ENCODE data around the gene NCOR1.

Gene NCOR1

GRCh38 chr17:16215273-16215964 is at the start of gene NCOR1:
Gene NCOR1 (minus strand): TSS chr17:16215534. CDS start chr17:16194569, 20,965 bp downstream.
- peak; percentile 95 for TF ChIP-seq POLR2A (IDR thresholded peaks at IDR 0.05; ENCODE audit: low read length)
- TF ChIP-seq GATA1 (IDR thresholded peaks at IDR 0.05; ENCODE audit: low read depth, low read length) = no peak
- DNase-seq = peak; percentile 94 to 96

- TF ChIP-seq GATA1 (IDR thresholded peaks at IDR 0.05; ENCODE audit: low read depth, low read length) = no peak
- no peak for TF ChIP-seq POLR2A (IDR thresholded peaks at IDR 0.05; ENCODE audit: low read length)
- no peak for DNase-seq
Measured at GRCh38 chr17:16262201-16262600, 46.9 kb upstream of the NCOR1 start.

GRCh38 chr17:16261049-16261448 is 45.7 kb upstream of the NCOR1 start:
- no peak for TF ChIP-seq GATA1 (IDR thresholded peaks at IDR 0.05; ENCODE audit: low read depth, low read length)
- no peak for TF ChIP-seq POLR2A (IDR thresholded peaks at IDR 0.05; ENCODE audit: low read length)
- no peak for DNase-seq

- TF ChIP-seq POLR2A (IDR thresholded peaks at IDR 0.05; ENCODE audit: low read length) (no peak), GATA1 (IDR thresholded peaks at IDR 0.05; ENCODE audit: low read depth, low read length) (no peak)
- no peak for DNase-seq
Measured at GRCh38 chr17:16259926-16260325, 44.6 kb upstream of the NCOR1 start.

- no peak for TF ChIP-seq GATA1 (IDR thresholded peaks at IDR 0.05; ENCODE audit: low read depth, low read length)
- TF ChIP-seq POLR2A (IDR thresholded peaks at IDR 0.05; ENCODE audit: low read length) = no peak
- DNase-seq = no peak
Measured at GRCh38 chr17:16258901-16259300, 43.6 kb upstream of the NCOR1 start.

- DNase-seq = no peak
- no peak for TF ChIP-seq GATA1 (IDR thresholded peaks at IDR 0.05; ENCODE audit: low read depth, low read length)
- no peak for TF ChIP-seq POLR2A (IDR thresholded peaks at IDR 0.05; ENCODE audit: low read length)
Measured at GRCh38 chr17:16255481-16255921, 40.2 kb upstream of the NCOR1 start.

GRCh38 chr17:16254773-16255400 is 39.6 kb upstream of the NCOR1 start:
- TF ChIP-seq GATA1 (IDR thresholded peaks at IDR 0.05; ENCODE audit: low read depth, low read length) = no peak
- TF ChIP-seq POLR2A (IDR thresholded peaks at IDR 0.05; ENCODE audit: low read length) = no peak

GRCh38 chr17:16251556-16251955 is 36.2 kb upstream of the NCOR1 start:
- DNase-seq = no peak
- TF ChIP-seq GATA1 (IDR thresholded peaks at IDR 0.05; ENCODE audit: low read depth, low read length) = no peak
- TF ChIP-seq POLR2A (IDR thresholded peaks at IDR 0.05; ENCODE audit: low read length) = no peak

More at GRCh38 chr17:16254773-16255400, 39.6 kb upstream of the NCOR1 start:
- no peak for DNase-seq

GRCh38 chr17:16251043-16251442 is 35.7 kb upstream of the NCOR1 start:
- no peak for TF ChIP-seq GATA1 (IDR thresholded peaks at IDR 0.05; ENCODE audit: low read depth, low read length)
- TF ChIP-seq POLR2A (IDR thresholded peaks at IDR 0.05; ENCODE audit: low read length) = no peak
- no peak for DNase-seq

- no peak for DNase-seq
- no peak for TF ChIP-seq POLR2A (IDR thresholded peaks at IDR 0.05; ENCODE audit: low read length)
- no peak for TF ChIP-seq GATA1 (IDR thresholded peaks at IDR 0.05; ENCODE audit: low read depth, low read length)
Measured at GRCh38 chr17:16250635-16251034, 35.3 kb upstream of the NCOR1 start.

- DNase-seq = no peak
- TF ChIP-seq GATA1 (IDR thresholded peaks at IDR 0.05; ENCODE audit: low read depth, low read length) = no peak
Measured at GRCh38 chr17:16247586-16247984, 32.3 kb upstream of the NCOR1 start.

- peak in 1 of 2 experiments; percentile 9 for DNase-seq
- TF ChIP-seq POLR2A (IDR thresholded peaks at IDR 0.05; ENCODE audit: low read length) (no peak), GATA1 (IDR thresholded peaks at IDR 0.05; ENCODE audit: low read depth, low read length) (no peak)
Measured at GRCh38 chr17:16243801-16244567, 28.6 kb upstream of the NCOR1 start.

GRCh38 chr17:16243385-16243784 is 28.1 kb upstream of the NCOR1 start:
- TF ChIP-seq GATA1 (IDR thresholded peaks at IDR 0.05; ENCODE audit: low read depth, low read length) (no peak), POLR2A (IDR thresholded peaks at IDR 0.05; ENCODE audit: low read length) (no peak)
- DNase-seq = no peak

- TF ChIP-seq GATA1 (IDR thresholded peaks at IDR 0.05; ENCODE audit: low read depth, low read length) (no peak), POLR2A (IDR thresholded peaks at IDR 0.05; ENCODE audit: low read length) (no peak)
- no peak for DNase-seq
Measured at GRCh38 chr17:16241906-16242399, 26.6 kb upstream of the NCOR1 start.

Data from erythroblast (primary cell).